Body of pancreas (tissue), 4 donors: Measurements from ENCODE around the gene SPDYE5.

Experiments
- CTCF ChIP-seq, 7 experiments: fragments of 450-650 bp in 4 of 7; fragments of 200-600 bp in 3 of 7; sonication (generic) in 3 of 7; IDR thresholded peaks; one replicate each; pipeline ENCODE4 v1.5.1; 2016 to 2019; ENCODE audit warnings: antibody characterized with exemption in 7 of 7
- POLR2A ChIP-seq, 3 donors: fragments of 450-650 bp; IDR thresholded peaks; one replicate each; pipeline ENCODE4 v1.6.1; 2016; ENCODE audit warnings: antibody characterized with exemption in 3 of 3, mild to moderate bottlenecking in 2 of 3

GRCh38 chr7:75536491-75536890 is 44.4 kb downstream of the SPDYE5 start:
- TF ChIP-seq CTCF (IDR thresholded peaks at IDR 0.05) (no peak), POLR2A (IDR thresholded peaks at IDR 0.05) (no peak)
